Mucosa of stomach (tissue), 1 donor: ENCODE results near the gene USP30.

ENCODE experiments used
- H3K27me3 ChIP-seq: one replicate; pipeline ENCODE4 v1.7.0; 2013; ENCODE audit warnings: mild to moderate bottlenecking, low read length; ENCODE audit not compliant: control insufficient read depth, insufficient read depth
- H3K36me3 ChIP-seq: one replicate; pipeline ENCODE4 v1.7.0; 2013; ENCODE audit warnings: low read length; ENCODE audit not compliant: control insufficient read depth, insufficient read depth
- H3K4me1 ChIP-seq: one replicate; pipeline ENCODE4 v1.7.0; 2013; ENCODE audit warnings: mild to moderate bottlenecking, low read length; ENCODE audit not compliant: control insufficient read depth, insufficient read depth
- H3K4me3 ChIP-seq: one replicate; pipeline ENCODE4 v1.7.0; 2013; ENCODE audit warnings: low read length
- H3K9ac ChIP-seq: one replicate; pipeline ENCODE4 v1.7.0; 2013; ENCODE audit warnings: mild to moderate bottlenecking, low read length, moderate library complexity
- H3K9me3 ChIP-seq: one replicate; pipeline ENCODE4 v1.7.0; 2013; ENCODE audit warnings: mild to moderate bottlenecking, low read length, moderate library complexity; ENCODE audit not compliant: control insufficient read depth
- donor health status: Pancreatic carcinoma.

The USP30 gene

DNA sequence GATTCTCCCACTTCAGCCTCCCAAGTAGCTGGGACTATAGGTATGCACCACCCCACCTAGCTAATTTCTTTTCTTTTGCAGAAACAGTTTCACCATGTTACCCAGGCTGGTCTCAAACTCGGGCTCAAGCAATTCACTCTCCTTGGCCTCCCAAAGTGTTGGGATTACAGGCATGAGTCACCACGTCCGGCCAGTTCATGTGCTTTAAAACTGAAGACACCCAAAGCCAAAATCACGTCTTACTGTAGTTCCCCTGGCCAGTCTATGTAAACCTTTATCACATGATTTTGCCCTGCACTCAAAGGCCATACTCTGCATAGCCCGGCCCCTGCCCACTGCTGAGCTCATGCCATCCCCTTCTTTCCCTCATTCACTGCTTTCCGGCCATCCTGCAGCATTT lies 36.4 kb downstream of the USP30 start:
- Histone ChIP-seq H3K36me3 (no peaks in the 10 kb centered on the region), H3K9me3 (no peaks in the 10 kb centered on the region), H3K27me3 (no peaks in the 10 kb centered on the region), H3K4me3 (no peak overlapping the region), H3K4me1 (peaks cover 15% of the 10 kb centered on the region), H3K9ac (no peak overlapping the region)

DNA sequence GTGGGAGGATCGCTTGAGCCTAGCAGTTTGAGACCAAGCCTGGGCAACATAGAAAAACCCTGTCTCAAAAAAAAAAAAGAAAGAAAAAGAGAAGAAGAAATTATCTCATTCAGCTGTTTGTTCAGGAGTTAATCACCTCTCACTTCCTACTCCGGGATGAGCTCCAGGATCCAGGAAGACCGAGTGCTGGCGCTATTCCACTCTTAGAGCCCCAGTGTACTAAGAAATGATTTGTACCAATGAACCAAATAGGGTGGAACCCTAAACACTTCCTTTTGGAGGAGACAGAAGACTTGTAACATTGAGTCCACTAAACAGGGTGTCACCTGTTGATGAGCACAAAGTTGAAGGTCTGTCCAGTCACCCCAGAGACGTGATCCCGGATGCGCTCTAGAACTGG lies 37.3 kb downstream of the USP30 start:
- Histone ChIP-seq H3K9me3 (no peaks in the 10 kb centered on the region), H3K27me3 (no peaks in the 10 kb centered on the region), H3K36me3 (no peaks in the 10 kb centered on the region), H3K4me1 (peaks cover 15% of the 10 kb centered on the region), H3K4me3 (no peak overlapping the region), H3K9ac (no peak overlapping the region)

DNA sequence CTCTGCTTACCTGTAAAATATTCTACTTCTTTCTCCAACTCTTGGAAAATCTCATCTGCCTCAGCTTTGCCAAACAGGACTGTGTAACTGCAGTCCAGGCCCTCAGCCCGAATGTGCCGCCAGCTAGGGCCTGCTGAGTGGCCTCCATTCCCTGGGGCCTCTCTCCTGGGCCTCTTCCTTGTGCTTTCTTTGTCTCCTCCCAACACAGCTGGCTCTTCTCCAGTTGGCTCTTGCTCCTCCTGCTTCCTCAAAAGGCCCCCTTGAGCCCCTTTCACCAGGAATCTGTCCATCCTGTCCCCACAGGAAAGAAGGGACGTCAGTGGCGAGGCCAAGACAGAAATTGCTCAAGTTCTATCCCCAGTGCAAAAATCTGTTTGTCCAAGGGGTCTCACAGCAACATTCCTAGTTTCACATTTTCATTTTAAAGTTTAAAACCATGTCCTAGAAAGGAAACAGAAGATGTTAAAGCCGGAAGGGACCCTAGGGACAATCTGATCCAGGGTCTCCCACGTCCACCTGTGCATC lies 40.2 kb downstream of the USP30 start:
- no peaks in the 10 kb centered on the region for H3K9me3 ChIP-seq
- peak overlapping the region; percentile 51 for H3K9ac ChIP-seq
- no peaks in the 10 kb centered on the region for H3K27me3 ChIP-seq
- H3K36me3 ChIP-seq: no peaks in the 10 kb centered on the region
- H3K4me1 ChIP-seq: peaks cover 19% of the 10 kb centered on the region
- peak overlapping the region; percentile 56 for H3K4me3 ChIP-seq

DNA sequence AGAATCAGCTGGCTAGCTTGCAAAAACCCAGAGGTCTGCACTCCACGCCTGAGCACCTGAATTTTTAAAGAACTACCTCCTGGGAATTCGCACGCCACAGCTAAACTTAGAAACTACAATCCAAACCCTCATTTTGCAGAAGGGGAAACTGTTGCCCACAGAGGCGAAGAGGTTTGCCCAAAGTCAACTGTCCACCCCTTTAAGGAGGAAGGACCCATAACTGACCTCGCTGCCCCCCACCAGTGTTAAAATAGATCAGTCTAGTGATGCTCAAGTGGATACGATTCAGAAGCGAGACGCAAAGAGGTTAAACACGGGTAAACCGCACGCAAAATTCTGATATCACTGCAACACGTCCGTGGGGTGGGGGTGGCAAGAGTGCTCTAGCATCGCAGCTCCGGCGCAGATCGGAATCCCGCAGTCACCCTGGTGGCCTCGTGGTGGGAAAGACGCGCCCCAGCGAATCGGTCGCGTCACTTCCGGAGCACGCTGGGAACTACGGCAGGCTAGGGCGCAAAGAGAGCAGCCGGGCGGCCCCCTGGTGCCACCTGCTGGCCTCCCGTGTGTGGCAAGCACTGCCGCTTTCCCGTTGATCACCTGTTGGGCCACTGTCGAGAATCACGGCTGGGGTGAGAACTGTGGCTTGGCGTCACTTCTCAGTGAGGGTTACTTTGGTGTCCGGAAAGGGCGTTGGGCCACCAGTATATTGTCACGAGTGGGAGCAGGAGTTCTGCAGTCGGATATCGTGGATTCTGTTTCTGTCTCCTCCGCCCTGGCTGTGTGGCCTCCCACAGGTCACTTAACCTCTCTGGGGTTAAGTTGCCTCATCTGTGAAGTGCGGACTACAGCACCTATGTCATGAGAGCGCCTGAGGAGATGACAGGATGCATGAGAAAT lies 40.9 kb downstream of the USP30 start, which contains the start of gene ALKBH2:
TSS of gene ALKBH2 (minus strand) at position 451 of the 897 bp plus-strand sequence. CDS start 686 bp downstream, outside the sequence.
- Histone ChIP-seq H3K27me3 (no peaks in the 10 kb centered on the region), H3K9me3 (no peaks in the 10 kb centered on the region), H3K36me3 (no peaks in the 10 kb centered on the region), H3K4me3 (peak within 1 kb of the TSS; percentile 56), H3K4me1 (peaks cover 21% of the 10 kb centered on the region), H3K9ac (peak within 1 kb of the TSS; percentile 51)

DNA sequence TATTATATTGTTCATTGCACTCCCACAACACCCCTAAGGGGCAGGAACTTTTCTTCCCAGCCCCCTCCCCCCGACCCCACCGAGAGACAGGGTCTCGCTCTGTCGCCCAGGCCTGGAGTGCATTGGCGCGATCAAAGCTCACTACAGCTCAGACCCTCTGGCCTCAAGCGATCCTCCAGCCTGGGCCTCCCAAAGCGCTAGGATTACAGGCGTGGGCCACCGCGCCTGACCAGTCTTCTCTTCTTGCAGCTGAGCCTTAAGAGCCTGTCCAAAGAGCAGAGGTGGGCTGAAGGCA lies 44.7 kb downstream of the USP30 start:
- Histone ChIP-seq H3K9ac (no peak overlapping the region), H3K4me1 (peaks cover 22% of the 10 kb centered on the region), H3K27me3 (no peaks in the 10 kb centered on the region), H3K9me3 (no peaks in the 10 kb centered on the region), H3K4me3 (no peak overlapping the region), H3K36me3 (no peaks in the 10 kb centered on the region)

DNA sequence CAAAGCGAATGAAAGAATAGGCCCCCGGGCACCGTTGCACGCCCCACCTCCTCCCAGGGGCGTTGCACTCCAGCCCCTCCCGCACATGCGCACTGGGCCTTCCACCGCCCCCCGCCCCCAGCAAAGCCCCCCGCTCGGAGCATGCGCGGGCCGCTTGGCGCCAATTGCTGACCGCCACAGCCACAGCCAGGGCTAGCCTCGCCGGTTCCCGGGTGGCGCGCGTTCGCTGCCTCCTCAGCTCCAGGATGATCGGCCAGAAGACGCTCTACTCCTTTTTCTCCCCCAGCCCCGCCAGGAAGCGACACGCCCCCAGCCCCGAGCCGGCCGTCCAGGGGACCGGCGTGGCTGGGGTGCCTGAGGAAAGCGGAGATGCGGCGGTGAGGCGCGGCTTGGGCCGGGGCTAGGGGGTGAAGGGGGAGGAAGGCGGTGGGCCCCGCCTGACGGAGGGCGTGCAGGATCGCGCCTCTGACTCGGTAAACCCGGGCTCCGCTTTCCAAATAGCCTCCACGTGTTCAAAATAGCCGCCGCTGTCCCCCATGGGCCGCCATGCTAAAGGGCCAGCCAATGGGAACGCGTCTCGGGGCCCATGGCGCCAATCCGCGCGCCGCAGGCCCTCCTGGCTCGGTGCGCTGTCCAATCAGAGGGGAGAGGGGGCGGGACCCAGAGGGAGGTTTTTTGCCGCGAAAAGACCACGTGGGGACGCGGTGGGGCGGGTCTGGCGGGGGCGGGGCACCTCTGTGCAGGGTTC lies 45.2 kb downstream of the USP30 start, which contains the start of gene UNG:
TSS of gene UNG (plus strand) at position 163 of the 748 bp plus-strand sequence. CDS start at position 246, 83 bp downstream.
- H3K9me3 ChIP-seq: no peaks in the 10 kb centered on the region
- peaks cover 17% of the 10 kb centered on the region for H3K4me1 ChIP-seq

DNA sequence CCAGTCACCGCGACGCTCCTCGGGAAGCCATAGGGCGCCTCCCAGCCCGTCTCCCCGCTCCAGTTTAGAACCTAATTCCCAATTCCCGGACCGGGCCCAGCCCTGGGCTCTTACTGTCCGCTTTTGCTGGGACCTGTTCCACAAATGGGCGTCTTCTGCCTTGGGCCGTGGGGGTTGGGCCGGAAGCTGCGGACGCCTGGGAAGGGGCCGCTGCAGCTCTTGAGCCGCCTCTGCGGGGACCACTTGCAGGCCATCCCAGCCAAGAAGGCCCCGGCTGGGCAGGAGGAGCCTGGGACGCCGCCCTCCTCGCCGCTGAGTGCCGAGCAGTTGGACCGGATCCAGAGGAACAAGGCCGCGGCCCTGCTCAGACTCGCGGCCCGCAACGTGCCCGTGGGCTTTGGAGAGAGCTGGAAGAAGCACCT lies 45.8 kb downstream of the USP30 start:
- H3K27me3 ChIP-seq: no peaks in the 10 kb centered on the region
- peak overlapping the region; percentile 90 for H3K4me3 ChIP-seq
- no peaks in the 10 kb centered on the region for H3K9me3 ChIP-seq
- peaks cover 12% of the 10 kb centered on the region for H3K4me1 ChIP-seq
- H3K36me3 ChIP-seq: no peaks in the 10 kb centered on the region
- peak overlapping the region; percentile 67 for H3K9ac ChIP-seq

More for the DNA sequence above, 45.2 kb downstream of the USP30 start, which contains the start of gene UNG:
- H3K27me3 ChIP-seq: no peaks in the 10 kb centered on the region
- peak within 1 kb of the TSS; percentile 90 for H3K4me3 ChIP-seq
- no peaks in the 10 kb centered on the region for H3K36me3 ChIP-seq
- H3K9ac ChIP-seq: peak within 1 kb of the TSS; percentile 67

DNA sequence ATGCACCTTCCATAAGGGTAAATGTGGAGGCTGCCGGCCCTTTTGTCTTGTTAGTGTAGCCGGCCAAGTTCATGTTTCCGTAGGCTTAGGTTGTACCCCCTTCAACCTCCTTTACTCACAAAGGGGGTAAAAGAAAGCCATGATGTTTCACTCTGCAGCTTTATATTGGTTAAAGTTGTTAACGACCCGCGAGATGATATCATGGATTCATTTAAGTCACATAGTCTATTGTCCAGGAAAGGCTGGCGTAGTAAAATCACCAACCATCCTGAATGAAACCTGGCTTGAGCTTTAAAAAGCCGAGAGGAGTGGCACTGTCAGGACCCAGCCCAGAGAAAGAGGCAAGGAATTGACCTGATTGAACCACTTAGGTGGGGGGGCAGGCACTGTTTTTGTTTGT lies 46.3 kb downstream of the USP30 start:
- Histone ChIP-seq H3K4me3 (peak overlapping the region; percentile 90), H3K4me1 (peaks cover 12% of the 10 kb centered on the region), H3K9ac (peak overlapping the region; percentile 67), H3K36me3 (no peaks in the 10 kb centered on the region), H3K9me3 (no peaks in the 10 kb centered on the region), H3K27me3 (no peaks in the 10 kb centered on the region)

DNA sequence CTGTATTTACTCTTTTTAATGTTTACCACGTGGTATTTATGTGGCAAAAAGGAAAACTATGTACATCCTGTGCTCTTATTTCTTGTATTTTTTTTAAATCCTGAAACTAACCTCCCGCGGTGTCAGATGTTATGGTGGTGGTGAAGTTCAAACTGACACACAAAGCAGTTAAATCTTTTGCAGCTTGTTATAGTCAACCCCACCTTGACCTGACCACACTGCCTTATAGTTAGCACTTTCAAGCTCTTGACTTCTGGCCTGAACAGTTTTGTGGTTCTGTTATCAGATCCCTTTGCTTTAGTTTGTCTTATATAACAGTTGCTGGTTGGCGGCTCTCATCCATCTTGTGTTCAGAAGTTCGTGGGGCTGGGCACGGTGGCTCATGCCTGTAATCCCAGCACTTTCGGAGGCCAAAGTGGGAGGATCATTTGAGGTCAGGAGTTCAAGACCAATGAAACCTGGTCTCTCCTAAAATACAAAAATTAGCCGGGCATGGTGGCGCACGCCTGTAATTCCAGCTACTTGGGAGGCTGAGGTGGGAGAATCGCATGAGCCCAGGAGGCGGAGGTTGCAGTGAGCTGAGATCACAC lies 47.1 kb downstream of the USP30 start:
- peak overlapping the region; percentile 37 for H3K9ac ChIP-seq
- no peak overlapping the region for H3K4me3 ChIP-seq
- H3K9me3 ChIP-seq: no peaks in the 10 kb centered on the region
- H3K27me3 ChIP-seq: no peaks in the 10 kb centered on the region
- H3K36me3 ChIP-seq: no peaks in the 10 kb centered on the region
- H3K4me1 ChIP-seq: peaks cover 12% of the 10 kb centered on the region

DNA sequence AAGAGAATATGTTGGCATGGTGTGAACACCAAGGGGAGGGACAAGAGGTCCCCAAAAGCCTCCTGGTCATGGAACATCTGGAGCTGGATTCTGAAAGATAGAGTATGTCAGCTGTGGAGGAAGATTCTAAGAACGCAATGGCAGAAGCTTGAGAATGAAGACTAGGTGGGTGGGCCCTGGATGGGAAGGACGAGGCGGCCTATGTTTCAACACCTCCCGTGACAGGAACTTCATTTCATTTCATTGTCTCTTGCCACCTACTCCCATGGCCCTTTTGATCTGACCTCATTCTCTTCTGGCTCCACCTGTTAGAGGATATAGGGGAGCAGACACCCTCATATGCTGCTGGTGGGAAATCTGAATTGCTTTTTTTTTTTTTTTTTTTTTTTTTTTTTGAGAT lies 48.4 kb downstream of the USP30 start:
- Histone ChIP-seq H3K36me3 (no peaks in the 10 kb centered on the region), H3K4me1 (peaks cover 12% of the 10 kb centered on the region), H3K9me3 (no peaks in the 10 kb centered on the region), H3K9ac (no peak overlapping the region), H3K27me3 (no peaks in the 10 kb centered on the region), H3K4me3 (no peak overlapping the region)

DNA sequence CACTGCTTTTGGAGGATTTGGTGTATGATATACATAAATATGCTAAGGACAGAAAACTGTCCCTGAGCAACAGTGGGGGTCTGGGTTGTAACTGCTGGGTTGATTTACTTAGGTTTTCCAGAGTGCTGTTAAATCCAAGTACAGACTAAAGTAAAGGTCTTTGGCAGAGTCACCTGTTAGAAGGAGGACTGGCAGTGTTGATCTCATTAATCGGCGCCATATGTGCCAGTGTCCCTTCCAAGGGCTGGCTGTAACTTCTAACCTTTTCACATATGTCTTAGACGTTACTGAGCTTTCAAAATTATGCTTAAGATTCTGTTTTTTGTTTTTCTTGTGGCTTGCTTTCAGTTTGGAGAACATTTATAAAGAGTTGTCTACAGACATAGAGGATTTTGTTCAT lies 50.1 kb downstream of the USP30 start:
- Histone ChIP-seq H3K9ac (no peak overlapping the region), H3K36me3 (no peaks in the 10 kb centered on the region), H3K4me3 (no peak overlapping the region), H3K4me1 (peaks cover 8% of the 10 kb centered on the region), H3K9me3 (no peaks in the 10 kb centered on the region), H3K27me3 (no peaks in the 10 kb centered on the region)
